Endometrial microvascular endothelial cells (primary cell): Measurements from ENCODE around the gene RPL10. TPM values are rescaled to one million over a fixed set of nuclear protein-coding genes. Genes with fewer than 3 reads are reported as not detected.
"Not testable (repeated sequence)": the region's sequence is repeated elsewhere in the genome, so short reads cannot be mapped to it uniquely, and the experiment has no call there.

Experiments
- in situ Hi-C: cut with HindIII; loops from 2 replicates; pipeline ENCODE4 v1.10.0; 2017; ENCODE audit warnings: low sequenced_read_pairs, low pct_unique_long_range_greater_than_20kb; ENCODE audit errors: inconsistent ontology term
- total RNA-seq: library from RNA; depleted of rRNA; stranded (reverse); fragments of >200 nt; gene quantifications from one replicate; pipeline ENCODE4 v1.2.3, GENCODE V29; 2015; ENCODE audit errors: inconsistent ontology term

The RPL10 gene
- total RNA-seq, 1 donor from 2014 or later, result 7,561 TPM

GRCh38 chrX:154389812-154390747, 8.1 kb upstream of the RPL10 start:
- in situ Hi-C loops, result not testable (repeated sequence)

DNA sequence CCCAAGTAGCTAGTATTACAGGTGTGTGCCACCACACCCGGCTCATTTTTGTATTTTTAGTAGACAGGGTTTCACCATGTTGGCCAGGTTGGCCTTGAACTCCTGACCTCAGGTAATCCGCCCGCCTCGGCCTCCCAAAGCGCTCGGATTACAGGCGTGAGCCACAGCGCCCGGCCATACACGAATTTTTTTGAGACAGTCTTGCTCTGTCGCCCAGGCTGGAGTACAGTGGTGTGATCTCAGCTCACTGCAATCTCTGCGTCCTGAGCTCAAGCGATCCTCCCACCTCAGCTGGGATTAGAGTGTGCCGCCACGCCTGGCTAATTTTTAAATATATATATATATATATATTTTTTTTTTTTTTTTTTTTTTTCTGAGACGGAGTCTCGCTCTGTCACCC, 1.8 kb upstream of the RPL10 start:
- in situ Hi-C loops, result not testable (repeated sequence)

DNA sequence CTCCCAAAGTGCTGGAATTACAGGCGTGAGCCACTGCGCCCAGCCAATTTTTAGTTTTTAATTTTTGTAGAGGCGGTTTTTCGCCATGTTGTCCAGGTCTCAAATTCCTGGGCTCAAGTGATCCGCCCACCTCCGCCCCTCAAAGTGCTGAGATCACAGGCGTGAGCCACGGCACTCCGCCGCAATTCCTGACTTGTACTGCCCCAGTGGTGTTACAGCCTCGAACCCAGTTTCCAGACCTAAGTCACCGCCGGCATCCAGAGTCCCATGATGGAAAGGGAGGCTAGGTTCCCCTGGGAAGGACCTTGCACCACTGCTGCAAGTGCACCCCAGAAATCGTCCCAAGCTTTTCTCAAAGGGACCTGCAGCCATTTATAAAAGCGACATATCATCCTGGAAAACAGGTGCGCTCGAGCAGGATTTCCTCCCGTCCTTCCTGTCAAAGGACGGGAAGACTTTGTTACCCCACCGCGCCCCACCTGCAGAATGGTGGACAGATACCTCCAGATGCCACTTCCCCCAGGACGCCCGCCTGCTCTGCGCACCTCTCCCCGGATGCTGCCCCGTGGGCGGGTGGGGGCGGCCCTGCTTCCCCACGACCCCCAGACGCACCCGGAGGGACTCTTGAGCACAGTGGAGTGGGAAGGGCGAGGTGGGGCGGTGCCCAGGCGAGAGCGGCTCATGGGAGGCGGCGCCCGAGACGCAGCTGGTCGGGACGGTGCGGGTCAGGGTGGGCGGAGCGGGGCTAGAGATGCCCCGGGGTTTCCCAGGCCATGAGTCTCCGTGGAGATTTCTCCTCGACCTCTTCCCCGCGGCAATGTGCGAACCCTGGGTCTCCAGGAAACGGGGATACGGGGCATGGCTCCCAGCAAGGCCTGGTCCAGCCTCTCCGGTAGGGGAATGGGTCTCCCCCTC, 947 bp upstream of the RPL10 start:
- in situ Hi-C loops, result no loop called here

DNA sequence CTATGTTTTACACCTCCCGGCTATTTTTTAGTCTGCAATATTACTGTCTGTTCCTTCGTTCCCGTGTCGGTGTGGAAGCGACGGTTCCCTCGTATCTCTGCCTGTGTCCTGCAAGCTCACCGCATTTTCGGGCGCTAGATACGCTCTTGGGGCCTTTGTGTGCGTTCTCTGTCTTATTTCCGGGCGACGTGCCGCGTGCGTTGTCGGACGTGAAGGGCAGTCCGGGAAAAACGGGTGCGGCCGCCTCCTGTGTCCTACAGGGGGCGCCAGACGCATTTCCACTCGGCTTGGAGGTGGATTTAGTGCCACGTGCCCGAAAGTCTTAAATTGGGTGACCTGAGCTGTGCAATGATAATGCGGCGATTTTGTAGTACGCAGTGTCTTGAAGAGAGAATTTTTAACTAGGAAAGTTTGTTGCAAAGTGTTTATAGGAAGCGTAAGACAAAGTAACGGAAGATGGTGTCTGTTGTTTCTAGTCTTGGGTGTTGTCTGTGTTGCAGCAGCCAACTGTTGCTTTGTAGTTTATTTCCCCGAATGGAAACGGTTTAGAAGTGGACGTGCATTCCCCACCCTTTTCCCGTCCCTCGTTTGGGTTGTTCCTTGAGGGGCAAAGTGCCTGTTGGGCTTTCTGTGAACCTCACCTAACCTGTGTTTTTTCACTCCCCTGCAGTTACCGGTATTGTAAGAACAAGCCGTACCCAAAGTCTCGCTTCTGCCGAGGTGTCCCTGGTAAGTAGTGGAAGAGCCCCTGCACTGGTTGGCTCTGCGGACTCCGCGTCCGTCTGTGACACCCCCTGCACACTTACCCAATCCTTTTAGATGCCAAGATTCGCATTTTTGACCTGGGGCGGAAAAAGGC, 720 bp downstream of the RPL10 start:
- in situ Hi-C loops, result no loop called here

DNA sequence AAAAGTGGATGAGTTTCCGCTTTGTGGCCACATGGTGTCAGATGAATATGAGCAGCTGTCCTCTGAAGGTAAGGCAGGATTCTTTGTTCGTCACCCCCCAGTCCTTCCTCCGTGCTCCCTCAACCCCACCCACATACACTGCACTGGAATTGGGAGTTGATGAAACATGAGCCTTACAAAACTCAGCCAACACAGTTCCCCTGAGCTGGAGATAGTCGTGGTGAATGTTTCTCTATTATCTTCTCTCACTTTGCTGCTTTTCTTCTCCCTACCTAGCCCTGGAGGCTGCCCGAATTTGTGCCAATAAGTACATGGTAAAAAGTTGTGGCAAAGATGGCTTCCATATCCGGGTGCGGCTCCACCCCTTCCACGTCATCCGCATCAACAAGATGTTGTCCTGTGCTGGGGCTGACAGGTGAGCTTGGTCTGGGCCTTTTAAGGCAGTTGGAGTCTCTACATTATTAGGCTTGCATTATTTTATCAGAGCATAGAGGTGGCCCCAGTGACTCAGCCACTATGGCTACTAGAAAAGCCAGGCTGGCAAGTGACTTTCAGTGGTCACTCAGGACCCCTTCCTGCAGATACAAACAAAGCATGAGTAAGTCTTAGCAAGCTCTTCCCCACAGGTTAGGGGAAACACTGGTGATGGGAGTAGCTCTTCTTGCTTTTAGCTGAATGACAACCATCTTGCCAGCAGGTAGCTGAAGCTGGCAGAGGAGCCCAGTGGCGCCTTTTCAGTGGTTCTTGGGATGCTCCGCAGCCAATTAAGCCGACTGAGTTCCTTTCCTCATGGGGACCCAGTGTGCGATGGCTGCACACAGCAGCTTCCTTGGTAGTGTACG, 1.6 kb downstream of the RPL10 start:
- in situ Hi-C loops, result no loop called here

DNA sequence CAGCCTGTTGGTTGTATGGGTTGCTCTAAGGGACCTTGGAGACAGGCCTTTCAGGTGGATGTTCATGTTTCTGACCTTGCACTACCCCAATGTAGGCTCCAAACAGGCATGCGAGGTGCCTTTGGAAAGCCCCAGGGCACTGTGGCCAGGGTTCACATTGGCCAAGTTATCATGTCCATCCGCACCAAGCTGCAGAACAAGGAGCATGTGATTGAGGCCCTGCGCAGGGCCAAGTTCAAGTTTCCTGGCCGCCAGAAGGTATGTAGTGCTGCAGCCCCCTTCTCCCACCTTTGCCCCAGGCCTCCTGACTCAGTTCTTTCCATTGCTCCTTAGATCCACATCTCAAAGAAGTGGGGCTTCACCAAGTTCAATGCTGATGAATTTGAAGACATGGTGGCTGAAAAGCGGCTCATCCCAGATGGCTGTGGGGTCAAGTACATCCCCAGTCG, 2.2 kb downstream of the RPL10 start:
- in situ Hi-C loops, result not testable (repeated sequence)

DNA sequence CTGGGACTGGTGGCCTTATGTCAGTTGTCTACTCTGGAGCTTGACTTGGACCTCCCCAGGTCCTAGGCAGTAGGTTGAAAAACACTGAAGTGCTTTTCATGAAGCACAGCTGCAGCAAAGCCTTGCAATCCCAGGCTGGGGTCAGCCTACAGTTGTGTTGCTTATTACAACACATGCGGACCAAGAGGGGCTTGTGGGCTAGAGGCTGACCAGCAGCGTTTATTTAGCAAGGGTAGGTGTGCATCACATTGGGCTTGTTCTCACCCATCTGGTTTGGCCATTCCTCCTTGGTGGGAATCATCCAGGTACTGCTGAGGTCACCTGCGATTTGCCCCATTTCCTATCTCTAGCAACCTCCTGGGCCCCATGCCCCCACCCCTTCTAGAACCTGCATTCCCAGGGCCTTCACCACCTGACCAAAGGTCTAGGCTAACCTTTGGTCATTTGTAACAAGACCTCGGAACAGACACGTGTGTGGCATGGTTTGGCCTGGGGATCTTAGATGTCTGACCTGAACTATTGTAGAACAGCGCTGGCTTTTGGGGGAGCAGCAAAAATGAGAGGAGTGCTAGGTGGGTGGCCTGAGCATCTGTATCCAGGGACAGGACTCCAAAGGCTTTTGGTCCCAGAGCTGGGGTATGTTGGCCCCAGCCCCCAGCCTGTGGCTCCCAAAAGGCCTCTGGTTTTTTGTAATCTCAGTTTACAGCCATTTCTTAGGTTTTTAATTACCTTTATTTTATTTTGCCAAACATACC, 3.0 kb downstream of the RPL10 start:
- in situ Hi-C loops, result no loop called here

- in situ Hi-C loops, result no loop called here
These were observed 3.9 kb downstream of the RPL10 start for GRCh38 chrX:154401918-154402621.

- in situ Hi-C loops, result no loop called here
These were observed 4.5 kb downstream of the RPL10 start for GRCh38 chrX:154402622-154403127.

DNA sequence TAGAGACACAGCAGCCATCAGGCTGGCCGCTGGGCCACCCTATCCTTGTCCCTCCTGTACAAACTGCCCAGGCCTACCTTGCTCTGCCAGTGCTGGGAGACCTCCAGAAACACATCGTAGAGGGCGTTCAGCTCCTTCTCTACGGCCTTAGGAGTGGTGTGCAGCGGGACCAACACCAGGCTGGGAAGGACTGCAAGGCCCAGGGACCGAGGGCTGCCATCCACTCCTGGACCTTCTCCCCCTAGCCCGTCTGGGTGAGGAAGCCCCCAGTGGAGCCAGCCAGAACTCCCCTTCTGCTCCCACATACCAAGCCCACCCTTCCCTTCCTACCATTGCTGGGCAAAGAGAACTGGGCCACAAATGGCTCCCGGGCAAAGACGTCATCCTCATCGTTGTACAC, 5.0 kb downstream of the RPL10 start:
- in situ Hi-C loops, result no loop called here

DNA sequence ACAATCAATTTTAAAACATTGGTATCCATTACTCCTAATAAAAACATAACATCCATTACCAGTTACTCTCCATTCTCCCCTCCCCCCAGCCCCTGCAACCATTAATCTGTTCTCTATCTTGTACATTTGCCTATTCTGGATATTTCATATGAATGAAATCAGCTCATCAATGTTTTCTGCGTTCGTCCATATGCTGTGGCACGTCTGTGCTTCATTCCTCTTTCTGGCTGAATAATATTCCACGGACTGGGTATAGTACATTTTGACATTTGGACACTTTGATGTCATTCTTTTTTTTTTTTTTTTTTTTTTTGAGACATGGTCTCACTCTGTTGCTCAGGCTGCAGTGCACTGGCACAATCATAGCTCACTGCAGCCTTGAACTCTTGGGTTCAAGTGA, 5.7 kb downstream of the RPL10 start:
- in situ Hi-C loops, result no loop called here

- in situ Hi-C loops, result no loop called here
These were observed 6.5 kb downstream of the RPL10 start for GRCh38 chrX:154404625-154405192.

- in situ Hi-C loops, result no loop called here
These were observed 10.6 kb downstream of the RPL10 start for GRCh38 chrX:154408659-154409221.

DNA sequence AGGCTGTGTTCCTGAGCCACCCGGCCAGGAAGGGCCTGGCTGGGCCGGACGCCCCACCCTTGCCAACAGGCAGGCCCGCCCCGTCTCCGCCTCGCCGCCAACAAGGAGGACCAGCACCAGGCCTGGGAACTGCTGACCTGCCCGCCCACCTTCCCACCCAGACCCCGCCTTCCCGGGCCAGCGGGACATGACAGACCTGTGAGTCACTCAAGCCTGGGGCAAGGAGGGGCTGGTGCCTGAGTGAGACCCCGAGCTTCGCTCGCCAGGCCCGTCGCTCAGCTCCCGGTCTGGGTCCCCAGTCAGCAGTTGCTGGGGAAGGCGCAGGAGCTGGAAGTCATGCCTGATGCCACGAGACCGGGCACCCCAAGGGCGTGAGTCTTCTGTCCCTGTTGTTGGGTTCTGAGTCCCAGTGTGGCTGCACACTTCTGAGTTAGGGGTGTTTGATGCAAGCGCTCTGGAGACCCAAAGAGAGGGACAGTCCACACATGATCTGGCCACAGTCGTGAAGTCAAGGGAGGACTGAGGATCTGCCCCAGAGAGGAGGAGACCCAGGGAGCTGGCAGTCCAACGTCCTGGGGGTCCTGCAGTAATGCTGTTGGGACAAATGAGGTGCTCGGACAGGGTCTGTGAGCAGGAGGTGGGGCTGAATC, 11.2 kb downstream of the RPL10 start, which contains the start of gene DNASE1L1:
TSS of gene DNASE1L1 (minus strand) at position 33 of the 650 bp plus-strand sequence. CDS start 3,686 bp downstream, outside the sequence.
- in situ Hi-C loops, result no loop called here

- in situ Hi-C loops, result no loop called here
These were observed 13.8 kb downstream of the RPL10 start for GRCh38 chrX:154411981-154412340.
